RWPE1 (cell line): ENCODE data around the gene PXDN.

ENCODE experiments used
- CTCF ChIA-PET: fragments of 350-600 bp; sonication (Branson Sonifier 250); formaldehyde crosslinking; extraction: SDS; loops from one replicate; lab custom pipeline; 2021; lab: Yijun Ruan, JAX
- POLR2A ChIA-PET: fragments of 400-600 bp; formaldehyde crosslinking; extraction: SDS; loops from one replicate; lab custom pipeline; 2020; ENCODE audit warnings: antibody characterized with exemption; ENCODE audit not compliant: low non-redundant PET; lab: Yijun Ruan, JAX
- DNase-seq: peaks from one replicate; pipeline ENCODE4 v3.0.0; 2012; ENCODE audit warnings: low spot score
- H3K27ac ChIP-seq: fragments of 450-650 bp; 2 replicates; pipeline ENCODE4 v1.5.1; 2017
- CTCF ChIP-seq: fragments of 450-650 bp; conservative IDR thresholded peaks from 2 replicates; pipeline ENCODE4 v1.5.1; 2017; ENCODE audit warnings: low read depth, mild to moderate bottlenecking

The PXDN gene

DNA sequence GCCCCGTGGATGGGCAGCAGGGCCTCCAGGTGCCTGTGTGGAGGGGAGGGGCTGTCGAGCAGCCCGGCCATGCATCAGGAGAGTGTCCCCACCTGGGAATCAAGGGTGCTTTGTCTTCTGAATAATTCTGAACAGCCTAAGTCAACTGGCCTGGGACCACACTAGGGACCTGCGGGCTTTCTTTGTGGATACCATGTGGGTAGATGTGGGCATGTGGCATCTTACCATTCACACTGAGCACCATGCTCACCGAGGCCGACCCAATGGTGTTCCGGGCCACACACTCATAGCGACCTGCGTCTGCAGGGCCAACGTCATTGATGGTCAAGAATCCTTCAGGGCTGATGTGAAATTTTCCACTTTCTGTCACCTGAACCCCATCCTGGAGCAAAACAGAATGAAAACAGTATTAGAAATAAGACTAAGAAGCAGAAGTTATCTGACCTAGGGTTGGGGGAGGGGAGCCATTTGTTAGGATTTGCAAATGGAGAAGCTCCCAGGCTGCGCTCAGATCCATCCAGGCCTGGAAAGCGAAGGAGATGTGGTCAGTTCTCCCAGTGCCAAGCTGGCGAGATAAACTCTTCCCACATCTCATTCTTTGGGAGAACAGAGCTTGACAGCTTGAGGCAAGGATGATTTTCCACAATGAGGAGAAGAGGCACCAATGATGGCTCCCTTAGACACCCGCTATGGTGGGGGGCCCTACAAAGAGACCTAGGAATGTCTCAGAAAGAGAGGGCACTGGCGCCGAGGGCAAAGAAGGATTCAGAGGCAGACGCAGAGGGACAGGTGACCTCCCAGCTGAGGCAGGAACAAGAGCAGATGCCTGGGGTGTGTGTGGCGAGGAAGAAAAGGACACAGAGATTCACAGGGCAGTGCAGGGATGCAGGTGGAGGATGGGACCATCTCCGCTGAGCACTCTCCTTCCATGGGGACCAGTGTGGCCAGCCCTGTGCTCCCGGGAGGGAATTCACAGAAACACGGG is 83.4 kb downstream of the PXDN start:
- no peak for DNase-seq
- POLR2A ChIA-PET: no interaction called here
- TF ChIP-seq CTCF: no peak
- CTCF ChIA-PET: no interaction called here
- H3K27ac ChIP-seq: no peak overlapping the region

DNA sequence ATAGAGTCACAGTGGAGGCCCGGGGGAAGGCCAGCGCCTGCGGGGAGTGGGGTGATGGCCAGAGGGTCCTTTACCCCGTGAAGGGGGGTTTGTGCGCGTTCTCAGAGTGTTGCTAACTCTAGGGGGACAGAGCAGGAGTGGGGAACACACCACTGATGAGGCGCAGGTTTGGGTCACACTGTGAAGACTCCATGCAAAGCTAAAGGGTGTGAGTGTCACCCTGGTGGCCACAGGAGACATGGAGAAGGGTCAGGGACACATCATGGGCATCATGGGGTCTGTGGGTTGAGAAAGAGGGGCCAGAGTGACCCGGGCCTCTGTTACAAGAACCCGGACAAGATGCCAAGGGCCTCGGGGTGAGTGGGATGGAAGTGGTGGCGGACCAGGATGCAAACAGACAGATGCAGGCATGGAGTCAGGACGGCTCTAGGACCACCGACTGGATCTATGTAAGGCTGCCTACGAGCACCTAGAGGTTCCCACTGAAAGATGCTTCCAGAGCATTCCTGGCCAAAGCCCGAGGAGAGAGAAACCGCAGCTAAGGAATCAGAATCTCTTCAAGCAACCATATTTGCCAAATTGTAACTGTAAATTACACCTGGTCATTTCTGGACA is 84.3 kb downstream of the PXDN start:
- ChIA-PET POLR2A (no interaction called here), CTCF (no interaction called here)
- no peak for TF ChIP-seq CTCF

GRCh38 chr2:1658394-1659151 is 85.7 kb downstream of the PXDN start:
- CTCF ChIA-PET: interaction anchor here (0.6 kb wide), 2 partner anchors 7 to 73 kb away, joined by 3 to 5 read pairs; no protein-coding TSS in a partner anchor

More for the DNA sequence above, 84.3 kb downstream of the PXDN start:
- no peak for DNase-seq
- no peak overlapping the region for H3K27ac ChIP-seq

GRCh38 chr2:1656961-1657841 is 87.1 kb downstream of the PXDN start:
- peak overlapping the region; percentile 62 for H3K27ac ChIP-seq
- TF ChIP-seq CTCF: no peak
- no peak for DNase-seq
- CTCF ChIA-PET: no interaction called here
- POLR2A ChIA-PET: interaction anchor here (0.8 kb wide), 1 partner anchor 80 kb away, joined by 15 read pairs; no protein-coding TSS in a partner anchor

More at GRCh38 chr2:1658394-1659151, 85.7 kb downstream of the PXDN start:
- peak overlapping the region; percentile 62 for H3K27ac ChIP-seq
- DNase-seq: no peak
- TF ChIP-seq CTCF: no peak
- POLR2A ChIA-PET: no interaction called here

DNA sequence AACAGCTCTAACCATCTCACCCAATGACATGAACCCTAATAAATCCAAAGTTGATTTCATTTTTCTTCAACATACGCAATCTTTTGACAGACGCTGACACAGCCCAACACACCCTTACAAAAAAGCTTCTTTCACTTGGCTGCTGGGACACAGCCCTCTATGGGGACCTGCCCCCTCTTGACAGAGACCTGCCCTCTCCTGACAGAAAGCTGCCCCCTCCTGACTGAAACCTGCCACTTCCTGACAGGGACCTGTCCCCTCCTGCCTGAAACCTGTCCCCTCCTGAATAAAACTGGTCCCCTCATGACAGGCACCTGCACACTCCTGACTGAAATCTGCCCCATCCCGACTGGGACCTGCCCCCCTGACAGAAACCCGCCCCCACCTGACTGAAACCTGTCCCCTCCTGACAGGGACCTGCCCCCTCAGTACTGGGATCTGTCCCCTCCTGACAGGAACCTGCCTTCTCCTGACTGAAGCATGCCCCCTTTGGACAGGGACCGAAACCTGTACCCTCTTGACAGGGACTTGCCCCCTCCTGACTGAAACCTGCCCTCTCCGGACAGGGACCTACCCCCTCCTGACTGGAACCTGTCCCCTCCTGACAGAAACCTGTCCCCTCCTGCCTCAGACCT is 87.9 kb downstream of the PXDN start:
- H3K27ac ChIP-seq: peak overlapping the region; percentile 62
- TF ChIP-seq CTCF: no peak
- ChIA-PET CTCF (no interaction called here), POLR2A (no interaction called here)
- DNase-seq: no peak
